Effector memory CD4-positive, alpha-beta T cell (primary cell): ENCODE results near the gene DNAL4.

ENCODE experiments used
- DNase-seq, 3 donors: peaks; one replicate each; pipeline ENCODE4 v3.0.0-alpha.2; 2020
- H3K27ac ChIP-seq: 2 replicates; pipeline ENCODE4 v1.7.0; 2013; ENCODE audit warnings: mild to moderate bottlenecking, low read length, moderate library complexity; ENCODE audit not compliant: insufficient read depth, poor library complexity, severe bottlenecking
- H3K27me3 ChIP-seq: replicated peaks from 2 replicates; pipeline ENCODE4 v1.7.0; 2013; ENCODE audit warnings: mild to moderate bottlenecking, low read length; ENCODE audit not compliant: insufficient read depth, control insufficient read depth, poor library complexity, severe bottlenecking
- H3K36me3 ChIP-seq: 2 replicates; pipeline ENCODE4 v1.7.0; 2013; ENCODE audit warnings: mild to moderate bottlenecking, low read length, moderate library complexity; ENCODE audit not compliant: control insufficient read depth, insufficient read depth
- H3K4me1 ChIP-seq: 2 replicates; pipeline ENCODE4 v1.7.0; 2013; ENCODE audit warnings: low read length, mild to moderate bottlenecking; ENCODE audit not compliant: control insufficient read depth, insufficient read depth, poor library complexity, severe bottlenecking
- H3K4me3 ChIP-seq: 2 replicates; pipeline ENCODE4 v1.7.0; 2013; ENCODE audit warnings: low read length, low read depth, mild to moderate bottlenecking; ENCODE audit not compliant: insufficient read depth, poor library complexity, severe bottlenecking
- H3K9me3 ChIP-seq: 2 replicates; pipeline ENCODE4 v1.7.0; 2013; ENCODE audit warnings: mild to moderate bottlenecking, low read length, moderate library complexity; ENCODE audit not compliant: control insufficient read depth

Gene DNAL4

DNA sequence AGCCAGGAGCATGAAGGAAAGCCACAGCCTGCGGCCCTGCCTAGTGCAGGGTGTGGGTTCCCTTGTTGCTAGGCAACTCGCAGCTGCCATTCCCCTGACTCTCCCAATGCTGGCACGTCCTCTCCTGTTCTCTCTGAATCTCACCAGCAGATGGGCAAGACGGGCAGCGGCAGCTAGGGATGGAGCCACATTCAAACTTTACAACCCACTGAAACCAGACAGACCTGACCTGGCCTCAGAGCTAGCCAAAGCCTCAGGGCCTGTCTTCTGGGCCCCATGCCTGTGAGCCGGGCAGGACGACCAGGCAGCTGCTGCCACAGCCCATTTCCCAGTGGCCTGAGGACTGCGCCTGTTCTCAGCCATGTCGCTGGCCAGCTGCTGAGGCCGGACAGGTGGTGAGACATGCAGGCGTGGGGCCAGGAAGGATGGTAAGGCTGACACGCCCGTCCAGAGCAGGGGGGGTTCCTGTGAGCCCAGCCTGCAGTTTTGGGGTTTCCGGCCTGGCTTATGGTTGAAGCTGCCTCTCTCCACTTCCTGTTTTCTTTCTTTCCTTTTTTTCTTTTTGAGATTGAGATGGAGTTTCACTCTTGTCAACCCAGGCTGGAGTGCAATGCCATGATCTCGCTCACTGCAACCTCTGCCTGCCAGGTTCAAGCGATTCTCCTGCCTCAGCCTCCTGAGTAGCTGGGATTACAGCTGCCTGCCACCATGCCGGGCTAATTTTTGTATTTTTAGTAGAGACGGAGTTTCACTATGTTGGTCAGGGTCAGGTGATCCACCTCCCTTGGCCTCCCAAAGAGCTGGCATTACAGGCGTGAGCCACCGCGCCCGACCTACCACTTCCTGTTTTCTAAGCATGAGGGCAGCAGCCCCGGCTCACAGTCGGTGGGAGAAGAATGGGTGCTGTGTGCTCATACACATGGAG, 42.3 kb downstream of the DNAL4 start:
- Histone ChIP-seq H3K4me1 (peaks cover 46% of the 10 kb centered on the region), H3K27me3 (no peaks in the 10 kb centered on the region), H3K9me3 (no peaks in the 10 kb centered on the region), H3K36me3 (peaks cover 62% of the 10 kb centered on the region), H3K4me3 (peak overlapping the region; percentile 49), H3K27ac (peak overlapping the region; percentile 84)
- DNase-seq: peak; percentile 65 to 72 (median 66)

- Histone ChIP-seq H3K36me3 (peaks cover 68% of the 10 kb centered on the region), H3K4me3 (peak overlapping the region; percentile 49), H3K9me3 (no peaks in the 10 kb centered on the region), H3K4me1 (peaks cover 40% of the 10 kb centered on the region), H3K27me3 (no peaks in the 10 kb centered on the region), H3K27ac (peak overlapping the region; percentile 84)
- no peak for DNase-seq
Observed at GRCh38 chr22:38751066-38751421, 42.9 kb downstream of the DNAL4 start.

DNA sequence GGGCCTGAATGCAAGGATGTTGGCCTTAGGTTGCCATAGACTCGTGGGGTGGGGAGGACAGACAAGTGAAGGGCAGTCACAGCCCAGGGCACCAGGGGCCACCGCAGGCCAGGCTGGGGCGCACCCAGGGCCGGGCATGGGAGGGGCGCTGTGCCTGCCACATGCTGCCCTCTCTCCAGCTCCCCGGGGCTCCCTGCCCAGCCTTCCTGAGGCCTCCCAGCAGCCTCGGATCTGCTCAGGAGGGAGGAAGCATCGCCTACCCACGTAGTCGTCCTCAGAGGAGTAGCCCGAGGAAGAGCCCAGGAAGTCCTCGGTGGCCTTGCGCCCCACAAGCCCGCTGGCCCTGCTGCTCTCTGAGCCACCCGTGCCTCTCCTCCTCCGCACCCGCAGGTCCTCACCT, 43.3 kb downstream of the DNAL4 start:
- Histone ChIP-seq H3K9me3 (no peaks in the 10 kb centered on the region), H3K27ac (peak overlapping the region; percentile 84), H3K4me1 (peaks cover 41% of the 10 kb centered on the region), H3K4me3 (peak overlapping the region; percentile 49), H3K27me3 (no peaks in the 10 kb centered on the region), H3K36me3 (peaks cover 72% of the 10 kb centered on the region)
- no peak for DNase-seq

DNA sequence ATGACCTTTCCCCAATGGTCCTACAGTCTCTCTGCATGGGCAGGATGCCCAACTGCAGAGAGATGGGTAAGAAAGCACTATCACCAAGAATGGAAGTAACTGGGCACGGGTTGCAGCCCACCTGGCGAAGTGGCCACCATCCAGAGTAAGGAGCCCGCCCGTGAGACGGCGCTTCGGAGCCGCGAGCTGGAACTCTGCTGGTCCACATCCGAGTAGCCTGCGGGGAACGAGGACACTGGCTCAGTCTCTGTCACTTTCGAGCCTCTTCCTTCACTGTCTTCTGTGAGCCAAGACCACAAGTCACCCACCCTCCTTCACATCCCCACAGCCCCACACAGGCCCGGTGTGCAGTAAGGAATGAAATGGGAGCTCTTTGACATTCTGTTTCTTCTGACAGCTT, 43.8 kb downstream of the DNAL4 start:
- no peak for DNase-seq
- Histone ChIP-seq H3K4me1 (peaks cover 43% of the 10 kb centered on the region), H3K27ac (peak overlapping the region; percentile 84), H3K36me3 (peaks cover 78% of the 10 kb centered on the region), H3K9me3 (no peaks in the 10 kb centered on the region), H3K4me3 (no peak overlapping the region), H3K27me3 (no peaks in the 10 kb centered on the region)

DNA sequence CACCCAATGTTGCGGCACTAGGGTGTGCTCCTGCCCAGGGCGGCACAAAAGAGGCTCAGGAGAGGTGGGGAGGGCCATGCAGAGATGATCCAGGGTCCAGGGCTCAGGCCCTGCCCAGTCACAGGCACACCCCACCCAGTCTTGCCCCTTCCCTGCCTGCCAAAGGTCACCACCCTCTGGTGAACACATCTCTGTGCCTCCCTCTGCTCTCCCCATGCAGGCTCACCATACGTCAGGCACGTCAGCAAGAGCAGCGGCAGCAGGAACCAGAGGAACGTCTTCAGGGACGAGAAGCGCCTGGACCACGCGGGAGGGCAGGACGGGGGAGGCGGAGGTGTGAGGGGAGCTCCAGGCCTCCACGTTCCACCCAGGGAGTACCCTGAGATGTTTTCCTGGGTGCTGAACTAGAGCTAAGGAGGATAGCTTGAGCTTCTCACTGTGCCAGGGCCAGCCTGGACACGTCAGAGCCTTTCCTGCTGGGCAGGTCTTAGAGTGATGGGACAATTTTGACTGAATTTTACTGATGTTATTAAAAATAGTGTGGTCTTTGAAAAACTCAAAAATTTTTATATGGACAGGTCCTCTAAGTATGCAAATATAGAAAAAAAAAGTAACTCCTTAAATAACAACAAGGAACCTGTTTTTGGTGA, 45.3 kb downstream of the DNAL4 start:
- no peak overlapping the region for H3K4me3 ChIP-seq
- DNase-seq: no peak
- peaks cover 41% of the 10 kb centered on the region for H3K4me1 ChIP-seq
- H3K27ac ChIP-seq: peak overlapping the region; percentile 3
- no peaks in the 10 kb centered on the region for H3K9me3 ChIP-seq
- peaks cover 89% of the 10 kb centered on the region for H3K36me3 ChIP-seq
- no peaks in the 10 kb centered on the region for H3K27me3 ChIP-seq

DNA sequence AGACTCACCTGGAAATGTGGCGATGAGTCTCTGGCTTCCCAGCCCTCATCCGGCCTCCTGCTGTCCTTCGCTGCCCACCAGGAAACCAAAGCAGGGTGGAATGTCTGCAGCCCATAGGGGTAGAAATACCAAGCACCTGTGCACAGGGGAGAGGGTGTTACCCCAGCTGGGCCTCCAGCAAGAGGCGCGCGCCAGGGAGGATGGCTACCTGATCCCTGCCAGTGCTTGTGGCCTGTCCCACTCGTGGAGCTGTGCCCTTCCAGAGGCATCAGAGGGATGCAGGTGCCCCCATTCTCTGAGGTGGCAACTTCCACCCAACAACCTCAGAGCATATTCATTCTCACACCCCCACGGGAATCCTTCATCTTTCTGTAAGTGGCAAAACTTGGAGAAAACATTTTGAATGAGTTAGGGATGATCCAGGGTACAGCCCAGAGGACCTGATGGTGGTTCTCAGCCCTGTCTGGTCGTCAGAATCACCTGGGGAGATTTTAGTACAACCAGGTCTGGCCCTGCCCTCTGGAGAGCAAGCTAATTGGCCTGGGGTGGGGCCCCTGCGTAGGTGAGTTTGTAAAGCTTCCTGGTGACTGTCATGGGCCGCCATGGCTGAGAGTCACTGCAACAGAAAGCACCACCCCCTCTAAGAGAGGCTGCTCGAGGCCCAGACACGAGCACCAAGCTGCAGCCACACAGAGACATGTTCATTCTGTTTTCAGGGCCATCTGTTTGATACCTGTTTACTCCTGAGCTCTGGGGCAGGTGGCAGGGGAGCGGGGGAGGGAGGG, 48.1 kb downstream of the DNAL4 start:
- Histone ChIP-seq H3K27me3 (no peaks in the 10 kb centered on the region), H3K36me3 (peaks cover 99% of the 10 kb centered on the region), H3K9me3 (no peaks in the 10 kb centered on the region), H3K4me1 (peaks cover 26% of the 10 kb centered on the region), H3K27ac (no peak overlapping the region), H3K4me3 (no peak overlapping the region)
- DNase-seq: no peak

DNA sequence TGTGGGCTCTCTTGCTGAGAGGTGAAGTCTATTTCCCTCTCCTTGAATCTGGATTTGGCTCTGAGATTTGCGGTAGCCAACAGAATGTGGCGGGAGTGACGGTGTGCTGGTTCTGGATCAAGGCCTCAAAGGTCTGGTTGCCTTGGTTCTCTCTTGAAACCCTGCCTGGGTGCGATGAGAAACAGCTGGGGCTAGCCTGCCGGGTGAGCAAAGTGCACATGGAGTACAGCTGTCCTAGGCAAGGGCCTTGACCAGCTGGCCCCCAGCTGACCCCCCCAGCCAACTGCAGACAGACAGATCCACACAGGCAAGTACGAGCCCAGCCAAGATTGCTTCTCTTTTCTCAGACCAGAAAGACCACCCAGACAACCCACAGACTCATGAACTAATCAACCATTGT, 49.0 kb downstream of the DNAL4 start:
- H3K4me1 ChIP-seq: peaks cover 22% of the 10 kb centered on the region
- H3K9me3 ChIP-seq: no peaks in the 10 kb centered on the region
- H3K36me3 ChIP-seq: peaks cover 99% of the 10 kb centered on the region
- no peak overlapping the region for H3K4me3 ChIP-seq
- H3K27ac ChIP-seq: peak overlapping the region; percentile 8
- no peaks in the 10 kb centered on the region for H3K27me3 ChIP-seq
- no peak for DNase-seq

DNA sequence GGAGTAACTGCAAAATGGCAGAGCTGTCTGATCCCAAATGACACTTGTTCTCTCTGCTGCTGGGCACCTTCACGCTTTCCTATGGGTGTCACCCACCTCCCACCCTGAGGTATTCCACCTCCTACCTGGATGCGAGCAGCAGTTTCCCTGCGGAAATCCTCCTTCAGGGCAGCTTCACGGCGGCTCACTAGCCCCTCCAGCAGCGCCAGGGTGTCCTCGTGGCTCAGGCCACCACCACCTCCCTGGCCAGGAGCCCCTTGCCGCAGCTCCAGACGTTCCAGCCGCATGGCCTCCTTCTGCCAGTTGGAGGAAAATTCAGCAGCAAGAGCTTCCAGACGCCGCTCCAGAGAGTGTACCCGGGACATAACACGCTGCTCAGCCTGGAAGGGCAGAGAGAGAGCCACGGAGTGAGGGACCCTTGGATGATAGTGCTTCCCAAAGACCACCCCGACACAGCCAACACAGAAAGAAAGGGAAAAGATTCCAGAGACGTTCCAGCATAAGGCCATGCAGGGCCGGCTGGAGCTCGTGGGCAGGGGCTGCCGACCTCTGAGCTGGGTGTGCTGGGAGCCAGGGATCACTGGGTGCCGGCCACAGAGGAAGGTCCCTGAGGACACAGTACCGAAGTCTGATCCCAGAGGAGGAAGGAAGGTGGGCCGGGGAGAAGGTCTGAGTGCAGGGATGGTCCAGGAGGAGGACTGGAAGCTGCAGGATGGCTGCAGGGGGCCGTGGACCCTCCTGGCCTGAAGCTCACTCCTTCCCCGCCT, 51.6 kb downstream of the DNAL4 start:
- DNase-seq: no peak
- Histone ChIP-seq H3K4me1 (peaks cover 27% of the 10 kb centered on the region), H3K27me3 (no peaks in the 10 kb centered on the region), H3K9me3 (no peaks in the 10 kb centered on the region), H3K27ac (peak overlapping the region; percentile 21), H3K36me3 (peaks cover 99% of the 10 kb centered on the region), H3K4me3 (no peak overlapping the region)

GRCh38 chr22:38741576-38741975, 52.4 kb downstream of the DNAL4 start:
- H3K4me1 ChIP-seq: peaks cover 29% of the 10 kb centered on the region
- peak overlapping the region; percentile 1 for H3K27ac ChIP-seq
- no peaks in the 10 kb centered on the region for H3K27me3 ChIP-seq
- H3K9me3 ChIP-seq: no peaks in the 10 kb centered on the region
- no peak overlapping the region for H3K4me3 ChIP-seq
- H3K36me3 ChIP-seq: peaks cover 99% of the 10 kb centered on the region
- no peak for DNase-seq
